HG03280 (cell line): ENCODE results near the gene PLB1.

Experiments
- ATAC-seq: cut with Tn5 transposase; IDR thresholded peaks from one replicate; pipeline ENCODE4 v1.9.1; 2021; ENCODE audit warnings: mild to moderate bottlenecking, moderate library complexity; ENCODE audit not compliant: unreplicated experiment

The PLB1 gene

GRCh38 chr2:28558158-28558820, 62.4 kb downstream of the PLB1 start:
- no peak for ATAC-seq

GRCh38 chr2:28558918-28559317, 63.1 kb downstream of the PLB1 start:
- ATAC-seq: no peak

GRCh38 chr2:28563869-28564268, 68.0 kb downstream of the PLB1 start:
- ATAC-seq: no peak

GRCh38 chr2:28564346-28564745, 68.5 kb downstream of the PLB1 start:
- ATAC-seq: no peak

GRCh38 chr2:28565033-28565432, 69.2 kb downstream of the PLB1 start:
- no peak for ATAC-seq

- ATAC-seq: no peak
Observed at GRCh38 chr2:28565720-28566295, 69.9 kb downstream of the PLB1 start.

GRCh38 chr2:28566521-28567041, 70.7 kb downstream of the PLB1 start:
- ATAC-seq: peak; percentile 98

GRCh38 chr2:28567061-28567471, 71.2 kb downstream of the PLB1 start:
- no peak for ATAC-seq

- no peak for ATAC-seq
Observed at GRCh38 chr2:28568036-28568435, 72.2 kb downstream of the PLB1 start.

GRCh38 chr2:28568533-28568932, 72.7 kb downstream of the PLB1 start:
- ATAC-seq: no peak

GRCh38 chr2:28570431-28570830, 74.6 kb downstream of the PLB1 start:
- ATAC-seq: no peak

GRCh38 chr2:28576714-28577113, 80.9 kb downstream of the PLB1 start:
- no peak for ATAC-seq

GRCh38 chr2:28577791-28578680, 82.2 kb downstream of the PLB1 start:
- ATAC-seq: no peak

- no peak for ATAC-seq
Observed at GRCh38 chr2:28578774-28579173, 82.9 kb downstream of the PLB1 start.

GRCh38 chr2:28579606-28580005, 83.7 kb downstream of the PLB1 start:
- no peak for ATAC-seq

- no peak for ATAC-seq
Observed at GRCh38 chr2:28580078-28580477, 84.2 kb downstream of the PLB1 start.

GRCh38 chr2:28581312-28581711, 85.5 kb downstream of the PLB1 start:
- no peak for ATAC-seq

- no peak for ATAC-seq
Observed at GRCh38 chr2:28582152-28582551, 86.3 kb downstream of the PLB1 start.

GRCh38 chr2:28582595-28582994, 86.7 kb downstream of the PLB1 start:
- ATAC-seq: no peak

- ATAC-seq: no peak
Observed at GRCh38 chr2:28583899-28584553, 88.2 kb downstream of the PLB1 start.

GRCh38 chr2:28586867-28587266, 91.0 kb downstream of the PLB1 start:
- ATAC-seq: no peak
